Body of pancreas (tissue), 4 donors: Measurements from ENCODE around the gene OR8D2. TPM values are rescaled to one million over a fixed set of nuclear protein-coding genes. Genes with fewer than 3 reads are reported as not detected.

ENCODE experiments used
- ATAC-seq: fragments of 150-250 bp; one replicate; pipeline ENCODE4 v1.9.1; 2016
- DNase-seq, 4 donors: peaks; one replicate each; pipeline ENCODE4 v3.0.0-alpha.2; 2019
- H3K27ac ChIP-seq, 4 donors: fragments of 200-600 bp; sonication (generic); 1 replicate in 3 of 4; 2 replicates in 1 of 4; pipeline versions ENCODE4 v1.5.1 to v1.6.1; 2016 to 2019; ENCODE audit warnings: mild to moderate bottlenecking in 1 of 4, mixed read lengths in 1 of 4, moderate library complexity in 1 of 4
- H3K27me3 ChIP-seq, 2 donors: fragments of 200-600 bp; sonication (generic); one replicate each; pipeline ENCODE4 v1.6.0; 2016; ENCODE audit warnings: mild to moderate bottlenecking in 1 of 2
- H3K36me3 ChIP-seq, 2 donors: fragments of 200-600 bp; sonication (generic); replicated peaks in 1 of 2; 2 replicates each; pipeline ENCODE4 v1.5.1; 2016; ENCODE audit warnings: low read depth in 2 of 2; ENCODE audit not compliant: insufficient read depth in 1 of 2
- H3K4me1 ChIP-seq: fragments of 200-600 bp; sonication (generic); one replicate; pipeline ENCODE4 v1.6.0; 2016
- H3K4me3 ChIP-seq, 2 donors: fragments of 200-600 bp; sonication (generic); 1 replicate in 1 of 2; 2 replicates in 1 of 2; pipeline ENCODE4 v1.5.1; 2016 to 2019
- H3K9me3 ChIP-seq, 3 donors: fragments of 200-600 bp; sonication (generic); 1 replicate in 2 of 3; 2 replicates in 1 of 3; pipeline ENCODE4 v1.5.1; 2016
- CTCF ChIP-seq, 7 experiments: fragments of 450-650 bp in 4 of 7; fragments of 200-600 bp in 3 of 7; sonication (generic) in 3 of 7; IDR thresholded peaks; one replicate each; pipeline ENCODE4 v1.5.1; 2016 to 2019; ENCODE audit warnings: antibody characterized with exemption in 7 of 7
- POLR2A ChIP-seq, 3 donors: fragments of 450-650 bp; IDR thresholded peaks; one replicate each; pipeline ENCODE4 v1.6.1; 2016; ENCODE audit warnings: antibody characterized with exemption in 3 of 3, mild to moderate bottlenecking in 2 of 3
- WGBS, 2 donors: methylation state at CpG; one replicate each; pipeline ENCODE4 v1.1.5; 2017; 5-methylcytosine and 5-hydroxymethylcytosine counted together
- intact Hi-C: fragments of 100-400 bp; cut with DNase I; formaldehyde crosslinking; loops from one replicate; pipeline ENCODE4 v1.15.1; 2023
- total RNA-seq, 2 donors: library from RNA; depleted of rRNA; stranded (reverse); fragments of >200 nt; gene quantifications; one replicate each; pipeline ENCODE4 v1.1.0, GENCODE V29; 2016

Gene OR8D2
- total RNA-seq, 2 donors from 2014 or later, result not detected

GRCh38 chr11:124315052-124315451 is 4.9 kb downstream of the OR8D2 start:
- H3K36me3 ChIP-seq, result no peaks in the 10 kb centered on the region
- no peak for ATAC-seq
- peaks cover 16% of the 10 kb centered on the region for H3K4me1 ChIP-seq
- no peak for DNase-seq
- no peaks in the 10 kb centered on the region for H3K9me3 ChIP-seq
- H3K27me3 ChIP-seq, result no peaks in the 10 kb centered on the region
- intact Hi-C loops, result no loop called here
- TF ChIP-seq POLR2A (IDR thresholded peaks at IDR 0.05), result no peak
- TF ChIP-seq CTCF (IDR thresholded peaks at IDR 0.05), result no peak
- H3K27ac ChIP-seq, result no peak overlapping the region
- WGBS, 2 donors, result 55 to 62% methylated on average over 3 of the region's 3 CpGs
- H3K4me3 ChIP-seq, result no peak overlapping the region

GRCh38 chr11:124313849-124314248 is 6.1 kb downstream of the OR8D2 start, which contains the start of gene OR8D1:
OR8D1 (minus strand) TSS chr11:124313949; CDS start chr11:124310766, 3,183 bp downstream.
- no peak within 1 kb of the TSS for H3K4me3 ChIP-seq
- intact Hi-C loops, result no loop called here
- no peaks in the 10 kb centered on the region for H3K27me3 ChIP-seq
- no peaks in the 10 kb centered on the region for H3K9me3 ChIP-seq
- no peak for DNase-seq
- no peak within 1 kb of the TSS for H3K27ac ChIP-seq
- 84 to 91% methylated on average over 2 of the region's 2 CpGs for WGBS, 2 donors
- no peaks in the 10 kb centered on the region for H3K36me3 ChIP-seq
- ATAC-seq, result no peak
- peaks cover 16% of the 10 kb centered on the region for H3K4me1 ChIP-seq
- no peak for TF ChIP-seq POLR2A (IDR thresholded peaks at IDR 0.05)
- no peak for TF ChIP-seq CTCF (IDR thresholded peaks at IDR 0.05)

- 93% methylated on average over 4 of the region's 4 CpGs for WGBS, 2 donors
- H3K4me1 ChIP-seq, result peaks cover 16% of the 10 kb centered on the region
- no peaks in the 10 kb centered on the region for H3K27me3 ChIP-seq
- ATAC-seq (no peak), DNase-seq (no peak)
- H3K9me3 ChIP-seq, result no peaks in the 10 kb centered on the region
- H3K27ac ChIP-seq, result no peak overlapping the region
- TF ChIP-seq POLR2A (IDR thresholded peaks at IDR 0.05) (no peak), CTCF (IDR thresholded peaks at IDR 0.05) (no peak)
- intact Hi-C loops, result no loop called here
- H3K36me3 ChIP-seq, result no peaks in the 10 kb centered on the region
- H3K4me3 ChIP-seq, result no peak overlapping the region
Measured at GRCh38 chr11:124313131-124313530, 6.9 kb downstream of the OR8D2 start.

GRCh38 chr11:124311670-124312069 is 8.3 kb downstream of the OR8D2 start:
- Histone ChIP-seq H3K27me3 (no peaks in the 10 kb centered on the region), H3K4me1 (peaks cover 16% of the 10 kb centered on the region), H3K9me3 (no peaks in the 10 kb centered on the region), H3K27ac (peak overlapping the region in 2 of 4 donors; percentile 18 to 23), H3K4me3 (no peak overlapping the region), H3K36me3 (no peaks in the 10 kb centered on the region)
- TF ChIP-seq CTCF (IDR thresholded peaks at IDR 0.05), result no peak
- no peak for TF ChIP-seq POLR2A (IDR thresholded peaks at IDR 0.05)
- DNase-seq (no peak), ATAC-seq (no peak)
- intact Hi-C loops, result no loop called here

GRCh38 chr11:124311269-124311668 is 8.7 kb downstream of the OR8D2 start:
- TF ChIP-seq CTCF (IDR thresholded peaks at IDR 0.05) (no peak), POLR2A (IDR thresholded peaks at IDR 0.05) (no peak)
- peak; percentile 80 for ATAC-seq
- intact Hi-C loops, result no loop called here
- H3K9me3 ChIP-seq, result no peaks in the 10 kb centered on the region
- 35 to 70% methylated on average over 5 of the region's 5 CpGs for WGBS, 2 donors
- DNase-seq, result peak; percentile 28 to 64 (median 46)
- H3K27me3 ChIP-seq, result no peaks in the 10 kb centered on the region
- peak overlapping the region in 2 of 4 donors; percentile 18 to 26 for H3K27ac ChIP-seq
- H3K4me3 ChIP-seq, result no peak overlapping the region
- no peaks in the 10 kb centered on the region for H3K36me3 ChIP-seq
- H3K4me1 ChIP-seq, result peaks cover 16% of the 10 kb centered on the region
